ENCODE data around the gene RNF222. TPM values are rescaled to one million over a fixed set of nuclear protein-coding genes. Genes with fewer than 3 reads are reported as not detected.

The RNF222 gene
- total RNA-seq, result not detected

DNA sequence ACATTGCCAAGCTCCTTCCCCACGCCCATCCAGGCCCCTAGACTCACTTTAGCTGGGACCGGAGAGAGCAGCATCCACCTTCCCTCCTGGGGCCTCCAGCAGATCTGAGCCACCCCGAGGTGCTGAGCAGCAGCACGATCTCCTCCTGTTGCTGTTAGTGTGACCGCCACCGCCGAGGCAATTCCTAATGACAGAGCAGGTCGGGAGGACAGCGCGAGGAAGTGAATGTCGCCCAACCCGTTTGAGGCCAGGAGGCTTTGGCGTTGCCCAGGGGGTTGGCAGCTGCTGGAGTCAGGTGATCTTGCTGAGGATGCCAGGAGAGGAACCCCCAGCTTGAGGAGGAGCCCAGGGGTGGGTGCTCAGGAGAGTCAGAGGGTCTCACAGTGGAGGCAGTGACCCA, at the start of gene RNF222:
Gene RNF222, minus strand, starts transcription at position 192 of the 400 bp plus-strand sequence. CDS start 4,366 bp downstream, outside the sequence.
- H3K27me3 ChIP-seq, result no peaks in the 10 kb centered on the region
- no peak for DNase-seq

DNA sequence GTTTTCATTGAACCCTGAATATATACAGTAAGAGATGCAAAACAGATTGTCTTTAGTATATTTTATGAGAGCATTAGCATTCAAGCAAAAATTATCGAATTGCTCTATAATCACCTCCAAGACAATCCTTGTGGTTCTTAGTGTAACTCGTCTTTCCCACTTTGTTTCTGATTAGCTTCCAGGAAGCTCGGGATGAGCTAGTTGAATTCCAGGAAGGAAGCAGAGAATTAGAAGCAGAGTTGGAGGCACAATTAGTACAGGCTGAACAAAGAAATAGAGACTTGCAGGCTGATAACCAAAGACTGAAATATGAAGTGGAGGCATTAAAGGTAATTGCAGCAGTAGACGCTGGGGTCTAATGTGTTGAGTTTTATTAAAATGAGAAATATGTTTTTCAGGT, 47.9 kb upstream of the RNF222 start:
- H3K27me3 ChIP-seq, result no peaks in the 10 kb centered on the region
- H3K36me3 ChIP-seq, result no peaks in the 10 kb centered on the region
- no peaks in the 10 kb centered on the region for H3K4me1 ChIP-seq
- intact Hi-C loops (cut with DNase I; ENCODE audit: low total_unique reads), result no loop called here
- TF ChIP-seq, protein P1, sequence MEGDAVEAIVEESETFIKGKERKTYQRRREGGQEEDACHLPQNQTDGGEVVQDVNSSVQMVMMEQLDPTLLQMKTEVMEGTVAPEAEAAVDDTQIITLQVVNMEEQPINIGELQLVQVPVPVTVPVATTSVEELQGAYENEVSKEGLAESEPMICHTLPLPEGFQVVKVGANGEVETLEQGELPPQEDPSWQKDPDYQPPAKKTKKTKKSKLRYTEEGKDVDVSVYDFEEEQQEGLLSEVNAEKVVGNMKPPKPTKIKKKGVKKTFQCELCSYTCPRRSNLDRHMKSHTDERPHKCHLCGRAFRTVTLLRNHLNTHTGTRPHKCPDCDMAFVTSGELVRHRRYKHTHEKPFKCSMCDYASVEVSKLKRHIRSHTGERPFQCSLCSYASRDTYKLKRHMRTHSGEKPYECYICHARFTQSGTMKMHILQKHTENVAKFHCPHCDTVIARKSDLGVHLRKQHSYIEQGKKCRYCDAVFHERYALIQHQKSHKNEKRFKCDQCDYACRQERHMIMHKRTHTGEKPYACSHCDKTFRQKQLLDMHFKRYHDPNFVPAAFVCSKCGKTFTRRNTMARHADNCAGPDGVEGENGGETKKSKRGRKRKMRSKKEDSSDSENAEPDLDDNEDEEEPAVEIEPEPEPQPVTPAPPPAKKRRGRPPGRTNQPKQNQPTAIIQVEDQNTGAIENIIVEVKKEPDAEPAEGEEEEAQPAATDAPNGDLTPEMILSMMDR (IDR thresholded peaks at IDR 0.05), result no peak
- no peak for TF ChIP-seq POLR2A (IDR thresholded peaks at IDR 0.05)
- no peak overlapping the region for H3K27ac ChIP-seq
- H3K4me3 ChIP-seq, result no peak overlapping the region
- H3K9me3 ChIP-seq, result no peaks in the 10 kb centered on the region
- no peak for DNase-seq

More for the DNA sequence above, at the start of gene RNF222:
- H3K4me1 ChIP-seq, result no peaks in the 10 kb centered on the region
- intact Hi-C loops (cut with DNase I; ENCODE audit: low total_unique reads), result no loop called here
- H3K9me3 ChIP-seq, result no peaks in the 10 kb centered on the region
- H3K4me3 ChIP-seq, result no peak within 1 kb of the TSS
- TF ChIP-seq, protein P1 (IDR thresholded peaks at IDR 0.05), result no peak
- no peak for TF ChIP-seq POLR2A (IDR thresholded peaks at IDR 0.05)
- no peak within 1 kb of the TSS for H3K27ac ChIP-seq
- no peaks in the 10 kb centered on the region for H3K36me3 ChIP-seq

GRCh38 chr17:8444494-8444893, 46.9 kb upstream of the RNF222 start:
- H3K9me3 ChIP-seq, result no peaks in the 10 kb centered on the region
- TF ChIP-seq, protein P1 (IDR thresholded peaks at IDR 0.05), result no peak
- TF ChIP-seq POLR2A (IDR thresholded peaks at IDR 0.05), result no peak
- intact Hi-C loops (cut with DNase I; ENCODE audit: low total_unique reads), result no loop called here
- no peaks in the 10 kb centered on the region for H3K27me3 ChIP-seq
- no peak overlapping the region for H3K4me3 ChIP-seq
- H3K36me3 ChIP-seq, result no peaks in the 10 kb centered on the region
- no peak overlapping the region for H3K27ac ChIP-seq
- H3K4me1 ChIP-seq, result no peaks in the 10 kb centered on the region
- no peak for DNase-seq

DNA sequence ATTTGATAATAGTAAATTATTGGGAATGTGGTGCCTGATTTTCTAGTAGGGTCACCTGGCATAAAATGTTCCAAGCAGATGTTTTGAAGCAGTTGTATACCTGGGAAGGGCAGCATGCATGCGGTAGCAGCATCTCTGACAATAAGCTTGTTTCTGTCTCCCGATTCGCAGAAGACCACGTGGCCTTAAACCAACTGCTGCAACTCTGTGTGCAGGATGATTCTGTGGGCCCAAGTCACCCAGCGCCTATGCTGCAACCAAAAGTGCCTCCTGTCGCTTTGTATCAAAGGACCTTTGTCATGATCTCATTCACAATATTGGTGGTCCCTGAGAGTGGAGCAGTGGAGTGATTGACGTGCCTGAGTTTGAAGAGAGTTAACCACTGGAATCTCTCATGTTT, 46.1 kb upstream of the RNF222 start:
- H3K9me3 ChIP-seq, result no peaks in the 10 kb centered on the region
- H3K27me3 ChIP-seq, result no peaks in the 10 kb centered on the region
- no peak for DNase-seq
- H3K36me3 ChIP-seq, result no peaks in the 10 kb centered on the region
- H3K4me3 ChIP-seq, result no peak overlapping the region
- intact Hi-C loops (cut with DNase I; ENCODE audit: low total_unique reads), result no loop called here
- no peaks in the 10 kb centered on the region for H3K4me1 ChIP-seq
- no peak overlapping the region for H3K27ac ChIP-seq
- TF ChIP-seq, protein P1 (IDR thresholded peaks at IDR 0.05), result no peak
- no peak for TF ChIP-seq POLR2A (IDR thresholded peaks at IDR 0.05)

GRCh38 chr17:8442310-8442709, 44.7 kb upstream of the RNF222 start:
- no peaks in the 10 kb centered on the region for H3K27me3 ChIP-seq
- intact Hi-C loops (cut with DNase I; ENCODE audit: low total_unique reads), result no loop called here
- no peak overlapping the region for H3K27ac ChIP-seq
- no peaks in the 10 kb centered on the region for H3K9me3 ChIP-seq
- no peak for TF ChIP-seq POLR2A (IDR thresholded peaks at IDR 0.05)
- TF ChIP-seq, protein P1 (IDR thresholded peaks at IDR 0.05), result no peak
- no peak overlapping the region for H3K4me3 ChIP-seq
- no peaks in the 10 kb centered on the region for H3K4me1 ChIP-seq
- DNase-seq, result no peak
- H3K36me3 ChIP-seq, result no peaks in the 10 kb centered on the region

Data from uterus (tissue), 4 donors.